Upper lobe of right lung (tissue), 1 donor: ENCODE data around the gene ANKRD44. TPM values are rescaled to one million over a fixed set of nuclear protein-coding genes. Genes with fewer than 3 reads are reported as not detected.

Experiments
- ATAC-seq: fragments of 200-7000 bp; cut with Tn5 transposase; one replicate; pipeline ENCODE4 v1.9.1; 2020; ENCODE audit warnings: mild to moderate bottlenecking, moderate library complexity
- DNase-seq: peaks from one replicate; pipeline ENCODE4 v3.0.0-alpha.2; 2020
- H3K27ac ChIP-seq: fragments of 200-600 bp; one replicate; pipeline ENCODE4 v1.8.0; 2022
- H3K27me3 ChIP-seq: fragments of 200-600 bp; one replicate; pipeline ENCODE4 v1.8.0; 2022; ENCODE audit warnings: mild to moderate bottlenecking
- H3K36me3 ChIP-seq: fragments of 200-600 bp; one replicate; pipeline ENCODE4 v1.8.0; 2022
- H3K4me1 ChIP-seq: fragments of 200-600 bp; one replicate; pipeline ENCODE4 v1.8.0; 2022
- H3K4me3 ChIP-seq: fragments of 200-600 bp; one replicate; pipeline ENCODE4 v1.8.0; 2022; ENCODE audit warnings: mild to moderate bottlenecking
- H3K9me3 ChIP-seq: fragments of 200-600 bp; one replicate; pipeline ENCODE4 v1.8.0; 2022
- CTCF ChIP-seq: fragments of 200-600 bp; IDR thresholded peaks from one replicate; pipeline ENCODE4 v1.8.0; 2022; ENCODE audit warnings: antibody characterized with exemption
- intact Hi-C: fragments of 100-400 bp; cut with DNase I; formaldehyde crosslinking; loops from one replicate; pipeline ENCODE4 v1.11.0; 2022
- total RNA-seq: library from RNA; stranded (reverse); fragmentation: NEBNext Ultra II Directional; extraction: Animal tissue kit (Norgen Biotek cat#: 25700); gene quantifications from one replicate; pipeline ENCODE4 v1.2.1, GENCODE V29; 2021
- donor health status: DM: no; HTN: yes; CAD: no; lungs with severe emphysema.

ANKRD44 gene
- total RNA-seq, 1 donor from 2014 or later, result 51.4 TPM

- Histone ChIP-seq H3K36me3 (no peaks in the 10 kb centered on the region), H3K4me3 (no peak overlapping the region), H3K27ac (peak overlapping the region; percentile 72), H3K27me3 (no peaks in the 10 kb centered on the region), H3K4me1 (peaks cover 70% of the 10 kb centered on the region), H3K9me3 (no peaks in the 10 kb centered on the region)
- no peak for TF ChIP-seq CTCF
- DNase-seq, result no peak
- intact Hi-C loops, result no loop called here
- ATAC-seq, result no peak
These were observed 100.2 kb downstream of the ANKRD44 start for GRCh38 chr2:197210430-197210829.

GRCh38 chr2:197209742-197210408 lies 100.7 kb downstream of the ANKRD44 start:
- DNase-seq, result peak; percentile 57
- Histone ChIP-seq H3K27ac (peak overlapping the region; percentile 72), H3K4me3 (no peak overlapping the region), H3K9me3 (no peaks in the 10 kb centered on the region), H3K27me3 (no peaks in the 10 kb centered on the region), H3K4me1 (peaks cover 71% of the 10 kb centered on the region), H3K36me3 (no peaks in the 10 kb centered on the region)
- ATAC-seq, result peak; percentile 90
- intact Hi-C loops, result no loop called here
- no peak for TF ChIP-seq CTCF

- H3K9me3 ChIP-seq, result no peaks in the 10 kb centered on the region
- H3K27ac ChIP-seq, result peak overlapping the region; percentile 72
- H3K36me3 ChIP-seq, result no peaks in the 10 kb centered on the region
- H3K4me3 ChIP-seq, result no peak overlapping the region
- H3K27me3 ChIP-seq, result no peaks in the 10 kb centered on the region
- peaks cover 73% of the 10 kb centered on the region for H3K4me1 ChIP-seq
- ATAC-seq (peak; percentile 51), DNase-seq (no peak)
- intact Hi-C loops, result no loop called here
- no peak for TF ChIP-seq CTCF
These were observed 101.3 kb downstream of the ANKRD44 start for GRCh38 chr2:197209246-197209645.

- no peak overlapping the region for H3K4me3 ChIP-seq
- H3K36me3 ChIP-seq, result no peaks in the 10 kb centered on the region
- H3K27me3 ChIP-seq, result no peaks in the 10 kb centered on the region
- no peak for TF ChIP-seq CTCF
- intact Hi-C loops, result no loop called here
- no peak for ATAC-seq
- H3K27ac ChIP-seq, result peak overlapping the region; percentile 72
- H3K9me3 ChIP-seq, result no peaks in the 10 kb centered on the region
- no peak for DNase-seq
- peaks cover 74% of the 10 kb centered on the region for H3K4me1 ChIP-seq
These were observed 101.7 kb downstream of the ANKRD44 start for GRCh38 chr2:197208841-197209240.

GRCh38 chr2:197208024-197208423 lies 102.6 kb downstream of the ANKRD44 start:
- intact Hi-C loops, result no loop called here
- Histone ChIP-seq H3K27ac (peak overlapping the region; percentile 72), H3K4me1 (peaks cover 66% of the 10 kb centered on the region), H3K9me3 (no peaks in the 10 kb centered on the region), H3K27me3 (no peaks in the 10 kb centered on the region), H3K4me3 (no peak overlapping the region), H3K36me3 (no peaks in the 10 kb centered on the region)
- DNase-seq (no peak), ATAC-seq (no peak)
- no peak for TF ChIP-seq CTCF

GRCh38 chr2:197207598-197207997 lies 103.0 kb downstream of the ANKRD44 start:
- DNase-seq (no peak), ATAC-seq (no peak)
- no peaks in the 10 kb centered on the region for H3K36me3 ChIP-seq
- peaks cover 62% of the 10 kb centered on the region for H3K4me1 ChIP-seq
- H3K4me3 ChIP-seq, result no peak overlapping the region
- H3K27ac ChIP-seq, result peak overlapping the region; percentile 72
- TF ChIP-seq CTCF, result no peak
- H3K9me3 ChIP-seq, result no peaks in the 10 kb centered on the region
- intact Hi-C loops, result no loop called here
- no peaks in the 10 kb centered on the region for H3K27me3 ChIP-seq
